ENCODE data around the gene LTN1. TPM values are rescaled to one million over a fixed set of nuclear protein-coding genes. Genes with fewer than 3 reads are reported as not detected.

LTN1 gene
- total RNA-seq, 1 donor from 2014 or later, result 22.0 TPM

DNA sequence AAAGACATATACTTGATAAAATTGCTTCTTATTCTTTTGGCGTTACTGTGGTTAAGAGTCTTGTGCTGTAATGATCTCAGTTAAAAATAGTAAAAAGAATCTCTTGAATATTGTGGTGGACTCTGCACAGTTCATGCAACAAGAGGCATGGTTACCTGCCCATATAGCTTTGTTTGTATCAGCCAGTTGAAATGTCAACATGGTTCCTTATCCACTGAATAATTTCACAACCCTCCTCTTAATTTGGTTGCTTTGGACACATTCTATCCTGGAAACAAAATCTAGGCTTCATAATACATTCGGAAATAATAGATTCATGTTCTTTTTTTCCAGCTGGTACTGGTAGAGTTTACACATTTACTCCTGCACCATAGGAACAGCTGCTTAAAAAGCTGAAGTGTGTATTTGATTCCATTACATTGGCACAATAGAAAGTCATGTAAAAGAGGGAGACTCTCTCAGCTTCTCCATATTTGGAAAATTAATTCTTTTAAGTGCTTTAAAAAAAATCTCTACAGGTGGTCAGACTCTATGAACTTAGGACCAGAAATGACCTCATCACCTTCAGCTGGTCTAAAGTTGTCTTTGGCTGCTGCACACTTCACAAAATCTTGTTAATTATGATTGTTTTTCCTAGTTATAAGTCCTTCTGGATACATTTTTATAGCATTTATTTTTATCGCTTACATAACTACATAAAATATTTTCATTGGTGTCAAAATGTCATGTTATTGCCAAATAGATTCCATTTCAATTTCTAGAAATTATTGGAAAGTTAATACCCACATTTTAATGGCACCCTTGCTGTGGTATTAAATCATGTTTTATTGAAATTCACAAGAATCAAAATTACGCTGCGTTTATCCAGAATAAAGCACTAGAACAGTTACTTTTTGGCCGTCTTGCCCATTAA, 100.2 kb downstream of the LTN1 start:
- Histone ChIP-seq H3K9me3 (no peaks in the 10 kb centered on the region), H3K27me3 (ENCODE audit: low read depth) (peaks cover 5% of the 10 kb centered on the region), H3K27ac (no peak overlapping the region), H3K4me3 (no peak overlapping the region), H3K36me3 (no peaks in the 10 kb centered on the region), H3K4me1 (no peaks in the 10 kb centered on the region)
- ATAC-seq, result no peak
- intact Hi-C loops (cut with DNase I), result no loop called here
- TF ChIP-seq, protein P1, sequence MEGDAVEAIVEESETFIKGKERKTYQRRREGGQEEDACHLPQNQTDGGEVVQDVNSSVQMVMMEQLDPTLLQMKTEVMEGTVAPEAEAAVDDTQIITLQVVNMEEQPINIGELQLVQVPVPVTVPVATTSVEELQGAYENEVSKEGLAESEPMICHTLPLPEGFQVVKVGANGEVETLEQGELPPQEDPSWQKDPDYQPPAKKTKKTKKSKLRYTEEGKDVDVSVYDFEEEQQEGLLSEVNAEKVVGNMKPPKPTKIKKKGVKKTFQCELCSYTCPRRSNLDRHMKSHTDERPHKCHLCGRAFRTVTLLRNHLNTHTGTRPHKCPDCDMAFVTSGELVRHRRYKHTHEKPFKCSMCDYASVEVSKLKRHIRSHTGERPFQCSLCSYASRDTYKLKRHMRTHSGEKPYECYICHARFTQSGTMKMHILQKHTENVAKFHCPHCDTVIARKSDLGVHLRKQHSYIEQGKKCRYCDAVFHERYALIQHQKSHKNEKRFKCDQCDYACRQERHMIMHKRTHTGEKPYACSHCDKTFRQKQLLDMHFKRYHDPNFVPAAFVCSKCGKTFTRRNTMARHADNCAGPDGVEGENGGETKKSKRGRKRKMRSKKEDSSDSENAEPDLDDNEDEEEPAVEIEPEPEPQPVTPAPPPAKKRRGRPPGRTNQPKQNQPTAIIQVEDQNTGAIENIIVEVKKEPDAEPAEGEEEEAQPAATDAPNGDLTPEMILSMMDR (IDR thresholded peaks at IDR 0.05), result no peak
- no peak for DNase-seq

DNA sequence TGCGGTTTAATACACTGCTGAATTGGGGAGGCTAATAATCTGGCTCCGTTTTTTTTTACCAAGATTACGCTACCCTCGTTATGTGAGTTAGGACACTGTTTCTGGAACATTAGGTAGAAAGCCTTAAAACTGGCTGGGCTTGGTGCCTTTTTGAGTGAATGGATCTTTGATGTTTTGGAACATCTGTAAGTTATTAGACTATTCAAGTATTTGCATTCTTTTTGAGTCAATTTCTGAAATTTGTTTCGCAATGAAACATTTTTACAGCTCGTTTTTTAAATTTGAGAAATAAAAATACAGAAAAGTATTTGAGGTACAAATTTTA, 106.9 kb downstream of the LTN1 start:
- Histone ChIP-seq H3K27me3 (ENCODE audit: low read depth) (peaks cover 5% of the 10 kb centered on the region), H3K27ac (peak overlapping the region; percentile 96), H3K4me1 (peaks cover 15% of the 10 kb centered on the region), H3K4me3 (peak overlapping the region; percentile 69), H3K36me3 (peaks cover 19% of the 10 kb centered on the region), H3K9me3 (no peaks in the 10 kb centered on the region)
- TF ChIP-seq, protein P1 (IDR thresholded peaks at IDR 0.05), result no peak
- ATAC-seq, result no peak
- no peak for DNase-seq
- intact Hi-C loops (cut with DNase I), result no loop called here

DNA sequence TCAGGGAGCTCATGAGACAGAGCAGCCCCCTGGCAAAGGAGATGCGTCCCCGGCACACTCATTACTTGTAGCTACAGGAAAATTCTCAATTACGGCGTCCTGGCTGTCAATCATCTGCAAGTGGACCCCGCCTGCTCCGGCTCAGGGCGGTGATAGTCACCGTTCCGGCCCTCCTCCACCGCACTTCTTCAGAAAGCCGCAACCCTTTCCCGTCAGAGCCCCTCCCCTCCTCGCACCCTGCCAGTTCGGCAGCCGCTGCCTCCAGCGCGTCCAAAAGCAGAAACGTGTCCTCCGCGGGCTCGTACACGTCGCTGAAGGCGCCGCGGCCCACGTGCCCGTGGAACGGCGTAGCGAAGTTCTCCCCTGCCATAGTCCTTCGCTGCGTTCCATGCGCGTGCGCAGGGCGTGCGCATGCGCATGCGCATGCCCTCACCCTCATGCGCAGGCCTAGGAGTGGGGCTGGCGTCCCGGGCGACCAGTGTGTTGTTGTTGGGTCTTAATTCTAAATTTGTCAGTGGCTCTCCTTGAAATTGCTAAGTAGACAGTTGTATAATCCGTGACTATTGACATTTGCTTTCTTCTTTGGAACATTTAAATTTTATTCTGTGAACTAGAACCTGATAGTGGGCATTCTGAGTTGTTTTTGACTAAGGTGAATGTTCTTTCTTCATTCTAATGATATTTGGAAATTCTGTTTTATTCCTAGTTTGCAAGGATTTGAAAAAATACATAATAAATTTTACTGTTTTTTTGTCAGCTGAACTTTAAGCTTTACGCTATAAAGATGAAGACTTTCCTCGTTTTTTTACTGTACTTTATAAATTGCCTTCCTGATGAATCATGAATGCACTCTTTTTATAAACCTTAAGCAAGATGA, 107.5 kb downstream of the LTN1 start:
- peak; percentile 100 for ATAC-seq
- intact Hi-C loops (cut with DNase I), result no loop called here
- no peaks in the 10 kb centered on the region for H3K9me3 ChIP-seq
- H3K4me1 ChIP-seq, result peaks cover 15% of the 10 kb centered on the region
- peak overlapping the region; percentile 69 for H3K4me3 ChIP-seq
- TF ChIP-seq, protein P1 (IDR thresholded peaks at IDR 0.05), result no peak
- H3K27ac ChIP-seq, result peak overlapping the region; percentile 96
- peaks cover 25% of the 10 kb centered on the region for H3K36me3 ChIP-seq
- peak; percentile 93 for DNase-seq
- peaks cover 5% of the 10 kb centered on the region for H3K27me3 ChIP-seq (ENCODE audit: low read depth)

DNA sequence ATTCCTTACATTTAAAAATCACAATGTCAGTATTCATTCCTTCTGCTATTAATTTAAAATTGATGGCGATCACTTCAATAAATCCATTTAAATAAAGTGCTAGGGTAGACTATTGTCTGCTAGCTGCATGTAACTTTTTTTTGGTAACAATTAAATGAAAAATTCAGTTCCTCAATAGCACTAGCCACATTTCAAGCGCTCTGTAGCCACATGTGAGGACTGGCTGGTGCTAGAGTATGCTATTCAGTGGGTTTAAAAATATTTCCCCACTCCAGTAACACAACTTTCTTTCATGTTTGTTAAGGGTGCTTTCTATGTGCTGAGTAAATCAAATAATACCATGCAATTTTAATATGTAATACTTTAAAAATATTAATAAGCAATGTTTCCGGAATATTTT, 108.2 kb downstream of the LTN1 start:
- TF ChIP-seq, protein P1 (IDR thresholded peaks at IDR 0.05), result no peak
- no peak for DNase-seq
- intact Hi-C loops (cut with DNase I), result no loop called here

DNA sequence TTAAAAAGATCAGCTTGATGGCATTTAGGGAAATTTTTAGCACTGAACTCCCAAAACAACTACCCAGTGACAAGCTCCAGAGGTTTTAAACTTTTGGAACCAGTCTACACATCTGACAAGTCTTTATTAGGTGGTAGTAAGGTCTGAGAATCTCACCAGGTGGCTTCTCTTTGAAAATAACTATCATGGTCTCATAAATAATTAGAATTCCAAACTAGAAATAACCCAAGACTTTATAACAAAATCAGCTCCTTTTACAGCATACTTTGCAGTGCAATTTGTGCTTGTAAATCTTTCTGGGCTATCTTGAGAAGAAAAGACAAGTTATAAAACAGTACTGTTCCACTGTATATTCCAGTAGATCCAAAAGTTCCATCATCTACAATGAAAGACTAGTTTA, 108.7 kb downstream of the LTN1 start:
- peak overlapping the region; percentile 69 for H3K4me3 ChIP-seq
- no peaks in the 10 kb centered on the region for H3K9me3 ChIP-seq
- no peak for DNase-seq
- no peak overlapping the region for H3K27ac ChIP-seq
- TF ChIP-seq, protein P1 (IDR thresholded peaks at IDR 0.05), result no peak
- H3K27me3 ChIP-seq (ENCODE audit: low read depth), result no peaks in the 10 kb centered on the region
- H3K4me1 ChIP-seq, result peaks cover 15% of the 10 kb centered on the region
- intact Hi-C loops (cut with DNase I), result no loop called here
- no peak for ATAC-seq
- peaks cover 37% of the 10 kb centered on the region for H3K36me3 ChIP-seq

More for the DNA sequence above, 108.2 kb downstream of the LTN1 start:
- Histone ChIP-seq H3K9me3 (no peaks in the 10 kb centered on the region), H3K4me1 (peaks cover 15% of the 10 kb centered on the region), H3K27ac (peak overlapping the region; percentile 96), H3K27me3 (ENCODE audit: low read depth) (no peaks in the 10 kb centered on the region), H3K4me3 (peak overlapping the region; percentile 69), H3K36me3 (peaks cover 32% of the 10 kb centered on the region)
- ATAC-seq, result peak; percentile 37 to 57
